Stimulated activated naive CD8-positive, alpha-beta T cell treated with anti-CD3 and anti-CD28 coated beads, Interleukin-15, Interleukin-2, amounts not matched to agents 100 ng/mL and 50 ng/mL, for 24 hours (primary cell): ENCODE results near the gene TENT5A.

ENCODE experiments used
- H3K27ac Mint-ChIP-seq: one replicate; pipeline ENCODE4 v1.8.0; 2021; ENCODE audit warnings: mild to moderate bottlenecking, mixed read lengths
- H3K27me3 Mint-ChIP-seq: one replicate; pipeline ENCODE4 v1.8.0; 2021; ENCODE audit warnings: mixed read lengths
- H3K36me3 Mint-ChIP-seq: one replicate; pipeline ENCODE4 v1.8.0; 2021; ENCODE audit warnings: low read depth, mixed read lengths
- H3K4me1 Mint-ChIP-seq: one replicate; pipeline ENCODE4 v1.8.0; 2021; ENCODE audit warnings: low read depth, mixed read lengths
- H3K4me3 Mint-ChIP-seq: one replicate; pipeline ENCODE4 v1.8.0; 2021; ENCODE audit warnings: mild to moderate bottlenecking, mixed read lengths
- H3K9me3 Mint-ChIP-seq: one replicate; pipeline ENCODE4 v1.8.0; 2021; ENCODE audit warnings: mixed read lengths

TENT5A gene

GRCh38 chr6:81752084-81752920 lies at the start of gene TENT5A:
TSS of gene TENT5A (minus strand) at chr6:81752681. CDS start at chr6:81752141, 540 bp downstream.
- no peaks in the 10 kb centered on the region for H3K36me3 Mint-ChIP-seq
- peak within 1 kb of the TSS; percentile 78 for H3K27ac Mint-ChIP-seq
- peaks cover 57% of the 10 kb centered on the region for H3K4me1 Mint-ChIP-seq
- peaks cover 18% of the 10 kb centered on the region for H3K27me3 Mint-ChIP-seq
- H3K9me3 Mint-ChIP-seq: no peaks in the 10 kb centered on the region
- H3K4me3 Mint-ChIP-seq: peak within 1 kb of the TSS; percentile 84

DNA sequence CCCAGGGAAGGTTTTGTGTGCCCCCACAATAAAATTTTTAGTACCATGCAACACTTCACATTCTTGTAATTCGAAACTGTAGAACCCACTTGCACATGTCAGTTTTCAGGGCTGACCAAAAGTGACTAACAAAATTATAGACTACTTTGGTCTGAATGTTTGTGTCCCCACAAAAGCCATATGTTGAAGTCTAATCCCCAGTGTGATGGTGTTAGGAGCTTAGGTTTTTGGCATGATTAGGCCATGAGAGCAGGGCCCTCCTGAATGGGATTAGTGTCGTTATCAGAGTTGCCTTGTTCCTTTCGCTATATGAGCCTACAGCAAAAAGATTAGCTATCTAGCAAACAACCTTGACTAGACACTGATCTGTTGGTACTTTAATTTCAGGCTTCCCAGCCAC lies 49.0 kb upstream of the TENT5A start:
- no peaks in the 10 kb centered on the region for H3K36me3 Mint-ChIP-seq
- peaks cover 8% of the 10 kb centered on the region for H3K27me3 Mint-ChIP-seq
- H3K27ac Mint-ChIP-seq: no peak overlapping the region
- H3K9me3 Mint-ChIP-seq: no peaks in the 10 kb centered on the region
- no peaks in the 10 kb centered on the region for H3K4me1 Mint-ChIP-seq
- no peak overlapping the region for H3K4me3 Mint-ChIP-seq

- H3K36me3 Mint-ChIP-seq: no peaks in the 10 kb centered on the region
- peaks cover 8% of the 10 kb centered on the region for H3K27me3 Mint-ChIP-seq
- H3K9me3 Mint-ChIP-seq: peaks cover 4% of the 10 kb centered on the region
- no peak overlapping the region for H3K4me3 Mint-ChIP-seq
- no peaks in the 10 kb centered on the region for H3K4me1 Mint-ChIP-seq
- H3K27ac Mint-ChIP-seq: no peak overlapping the region
Observed at GRCh38 chr6:81800666-81801065, 48.2 kb upstream of the TENT5A start.

DNA sequence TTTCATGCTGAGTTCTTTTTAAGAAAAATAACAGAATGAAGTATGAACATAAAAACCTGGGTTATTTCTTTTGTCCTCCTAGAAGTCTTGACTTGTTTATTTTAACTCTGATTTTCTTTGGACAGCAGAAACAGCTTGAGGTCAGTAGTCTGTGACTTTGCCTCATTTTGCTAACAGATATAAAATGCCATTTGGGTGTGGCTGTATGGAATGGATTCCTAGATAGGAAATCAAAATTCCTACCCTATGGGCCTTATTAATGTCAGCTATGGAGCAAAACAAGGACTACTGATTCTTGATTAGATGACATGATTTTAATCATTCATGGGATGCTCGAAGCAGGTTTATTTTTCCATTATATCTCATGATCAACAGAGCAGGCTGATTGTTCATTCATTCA lies 46.8 kb upstream of the TENT5A start:
- Mint-ChIP-seq H3K9me3 (peaks cover 4% of the 10 kb centered on the region), H3K27me3 (peaks cover 8% of the 10 kb centered on the region), H3K4me3 (no peak overlapping the region), H3K36me3 (no peaks in the 10 kb centered on the region), H3K4me1 (no peaks in the 10 kb centered on the region), H3K27ac (no peak overlapping the region)

- Mint-ChIP-seq H3K4me1 (no peaks in the 10 kb centered on the region), H3K27me3 (no peaks in the 10 kb centered on the region), H3K27ac (no peak overlapping the region), H3K36me3 (no peaks in the 10 kb centered on the region), H3K4me3 (no peak overlapping the region), H3K9me3 (peaks cover 4% of the 10 kb centered on the region)
Observed at GRCh38 chr6:81797591-81797990, 45.1 kb upstream of the TENT5A start.

DNA sequence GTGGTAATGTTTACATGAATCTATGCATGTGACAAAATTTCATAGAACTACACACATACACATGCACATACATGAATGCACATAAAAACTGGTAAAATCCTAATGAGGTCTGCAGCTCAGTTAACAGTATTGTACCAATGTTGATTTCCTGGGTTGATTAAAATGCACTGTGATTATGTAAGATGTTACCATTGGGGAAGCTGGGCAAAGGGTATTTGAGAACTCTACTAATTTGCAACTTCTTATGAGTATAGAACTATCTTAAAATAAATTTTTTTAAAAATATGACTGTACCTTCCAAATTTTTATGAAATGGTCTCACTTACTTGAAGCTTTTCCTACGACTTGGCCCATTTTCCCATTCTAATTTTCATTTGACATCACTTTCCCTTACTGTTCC lies 43.4 kb upstream of the TENT5A start:
- Mint-ChIP-seq H3K27me3 (peaks cover 5% of the 10 kb centered on the region), H3K27ac (no peak overlapping the region), H3K4me1 (no peaks in the 10 kb centered on the region), H3K9me3 (peaks cover 4% of the 10 kb centered on the region), H3K36me3 (no peaks in the 10 kb centered on the region), H3K4me3 (no peak overlapping the region)

GRCh38 chr6:81793821-81794475 lies 41.5 kb upstream of the TENT5A start:
- no peak overlapping the region for H3K4me3 Mint-ChIP-seq

DNA sequence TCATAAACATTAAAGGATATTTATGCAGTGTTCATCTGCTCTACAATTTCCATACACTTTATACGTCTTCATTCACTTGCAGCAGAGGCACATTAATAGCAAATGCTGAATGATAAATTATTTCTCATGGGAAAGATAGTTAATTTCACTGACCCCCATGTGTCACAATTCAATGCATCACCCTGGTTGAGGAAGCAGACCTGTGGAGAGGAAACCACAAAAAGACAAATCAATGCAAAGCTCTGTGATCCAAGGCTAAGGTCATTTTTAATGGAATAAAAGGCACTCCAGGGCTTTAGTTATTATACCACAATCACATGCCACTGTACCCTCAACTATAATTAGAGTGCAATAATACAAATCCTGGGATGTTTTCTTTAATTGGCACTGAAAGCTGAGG lies 40.3 kb upstream of the TENT5A start:
- Mint-ChIP-seq H3K9me3 (peaks cover 4% of the 10 kb centered on the region), H3K4me3 (no peak overlapping the region), H3K36me3 (no peaks in the 10 kb centered on the region), H3K27ac (no peak overlapping the region), H3K4me1 (no peaks in the 10 kb centered on the region), H3K27me3 (peaks cover 11% of the 10 kb centered on the region)

More at GRCh38 chr6:81793821-81794475, 41.5 kb upstream of the TENT5A start:
- H3K9me3 Mint-ChIP-seq: peaks cover 4% of the 10 kb centered on the region
- no peaks in the 10 kb centered on the region for H3K36me3 Mint-ChIP-seq
- no peaks in the 10 kb centered on the region for H3K4me1 Mint-ChIP-seq
- no peak overlapping the region for H3K27ac Mint-ChIP-seq
- H3K27me3 Mint-ChIP-seq: peaks cover 10% of the 10 kb centered on the region

DNA sequence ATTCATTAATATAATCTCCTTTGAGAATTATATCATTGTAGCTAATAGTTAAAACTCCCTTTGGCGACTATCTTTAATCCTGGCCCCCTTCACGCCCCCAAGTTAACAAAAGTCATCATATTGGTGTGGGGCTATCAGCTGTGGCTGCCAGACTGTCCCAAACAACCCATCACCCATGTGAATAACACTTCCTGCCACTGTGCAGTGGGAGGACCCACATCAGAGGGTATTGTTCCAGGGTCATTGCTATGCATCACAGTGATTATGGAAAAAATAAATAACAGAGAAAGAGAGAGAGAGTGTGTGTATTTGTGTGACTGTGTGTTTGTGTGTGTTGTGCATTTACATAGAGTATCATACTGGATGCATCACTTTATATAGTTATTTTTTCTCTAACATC lies 39.3 kb upstream of the TENT5A start:
- Mint-ChIP-seq H3K4me3 (no peak overlapping the region), H3K27me3 (peaks cover 11% of the 10 kb centered on the region), H3K27ac (no peak overlapping the region), H3K9me3 (peaks cover 4% of the 10 kb centered on the region), H3K36me3 (no peaks in the 10 kb centered on the region), H3K4me1 (no peaks in the 10 kb centered on the region)

- Mint-ChIP-seq H3K4me3 (no peak overlapping the region), H3K4me1 (no peaks in the 10 kb centered on the region), H3K27me3 (peaks cover 15% of the 10 kb centered on the region), H3K27ac (no peak overlapping the region), H3K9me3 (no peaks in the 10 kb centered on the region), H3K36me3 (no peaks in the 10 kb centered on the region)
Observed at GRCh38 chr6:81790034-81790433, 37.6 kb upstream of the TENT5A start.

- Mint-ChIP-seq H3K27ac (no peak overlapping the region), H3K27me3 (peaks cover 15% of the 10 kb centered on the region), H3K4me1 (no peaks in the 10 kb centered on the region), H3K36me3 (no peaks in the 10 kb centered on the region), H3K9me3 (no peaks in the 10 kb centered on the region), H3K4me3 (no peak overlapping the region)
Observed at GRCh38 chr6:81789291-81789690, 36.8 kb upstream of the TENT5A start.

DNA sequence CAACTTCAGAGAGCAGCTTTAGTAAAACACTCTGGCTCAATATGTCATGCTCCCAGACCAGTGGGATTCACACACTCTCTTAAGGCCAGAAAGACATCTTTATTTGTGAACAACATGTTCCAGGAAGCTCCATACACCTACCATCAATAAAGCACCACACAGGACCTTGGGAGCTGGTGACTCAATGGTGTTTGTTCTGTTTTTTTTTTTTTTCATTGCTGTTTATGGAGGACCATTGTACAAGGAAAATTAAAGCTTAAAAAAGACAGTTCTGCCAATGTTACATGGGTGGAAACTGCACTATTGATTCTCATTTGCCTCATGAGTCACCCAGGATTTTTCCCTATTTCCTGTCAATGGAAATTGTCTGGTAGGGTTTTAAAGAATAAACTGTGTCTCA lies 36.3 kb upstream of the TENT5A start:
- no peaks in the 10 kb centered on the region for H3K4me1 Mint-ChIP-seq
- H3K9me3 Mint-ChIP-seq: no peaks in the 10 kb centered on the region
- H3K36me3 Mint-ChIP-seq: no peaks in the 10 kb centered on the region
- H3K27me3 Mint-ChIP-seq: peaks cover 15% of the 10 kb centered on the region
- H3K4me3 Mint-ChIP-seq: no peak overlapping the region
- no peak overlapping the region for H3K27ac Mint-ChIP-seq

DNA sequence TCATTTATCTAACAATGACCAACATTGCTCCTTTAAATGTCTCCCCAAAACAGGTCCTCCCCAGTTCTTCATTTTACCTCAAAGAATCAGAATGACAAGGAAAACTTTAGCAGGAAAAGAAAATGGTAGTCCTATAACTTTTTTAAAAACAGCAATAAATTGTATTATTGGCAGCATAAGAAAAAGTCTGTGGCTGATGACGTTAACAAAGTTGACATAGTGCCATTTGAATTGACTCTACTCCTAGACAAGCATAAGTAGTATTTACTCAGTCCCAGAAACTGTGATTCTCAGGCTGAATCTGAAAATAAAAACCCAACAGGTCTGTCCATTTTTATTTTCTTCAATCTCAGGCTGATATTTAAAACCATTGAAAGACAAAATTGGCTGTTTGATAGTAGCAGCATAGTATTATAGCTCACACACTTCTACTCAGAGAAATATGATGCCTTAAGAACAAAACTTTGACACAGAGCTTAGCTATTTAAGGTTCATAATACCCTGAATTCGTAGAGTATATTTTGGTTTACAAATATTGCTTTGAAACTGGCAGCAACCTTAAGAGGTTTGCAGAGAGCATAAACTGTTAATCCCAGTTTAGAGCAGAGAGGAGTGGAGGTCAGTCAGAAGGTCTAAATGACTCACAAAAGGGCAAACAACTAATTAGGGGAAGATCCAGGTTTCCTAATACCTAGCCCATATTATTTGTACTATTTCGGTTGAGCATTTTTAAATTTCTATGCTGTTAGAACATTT lies 35.0 kb upstream of the TENT5A start:
- Mint-ChIP-seq H3K36me3 (no peaks in the 10 kb centered on the region), H3K4me3 (no peak overlapping the region), H3K9me3 (no peaks in the 10 kb centered on the region), H3K4me1 (no peaks in the 10 kb centered on the region), H3K27me3 (peaks cover 15% of the 10 kb centered on the region), H3K27ac (no peak overlapping the region)

DNA sequence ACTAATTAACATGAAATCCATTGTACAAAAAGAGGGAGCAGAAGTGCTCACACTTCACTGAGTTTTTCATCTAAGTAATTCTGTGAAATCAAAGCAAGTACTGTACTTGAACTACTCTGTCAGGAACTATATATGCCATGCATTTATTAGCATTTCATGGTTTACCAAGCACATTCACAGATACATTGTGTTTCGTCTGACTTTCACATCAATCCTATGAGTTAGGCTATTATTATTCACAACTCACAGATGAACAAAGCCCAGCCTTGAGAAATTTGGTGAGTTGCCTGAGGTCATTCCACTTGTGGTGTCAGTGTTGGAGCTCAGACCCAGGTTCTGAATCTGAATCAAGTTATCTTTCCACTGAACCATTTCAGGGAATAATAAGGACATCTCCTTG lies 33.7 kb upstream of the TENT5A start:
- no peaks in the 10 kb centered on the region for H3K36me3 Mint-ChIP-seq
- H3K4me1 Mint-ChIP-seq: no peaks in the 10 kb centered on the region
- H3K9me3 Mint-ChIP-seq: peaks cover 5% of the 10 kb centered on the region
- no peak overlapping the region for H3K4me3 Mint-ChIP-seq
- no peak overlapping the region for H3K27ac Mint-ChIP-seq
- H3K27me3 Mint-ChIP-seq: peaks cover 20% of the 10 kb centered on the region

- peaks cover 20% of the 10 kb centered on the region for H3K27me3 Mint-ChIP-seq
- no peaks in the 10 kb centered on the region for H3K36me3 Mint-ChIP-seq
- no peak overlapping the region for H3K4me3 Mint-ChIP-seq
- no peak overlapping the region for H3K27ac Mint-ChIP-seq
- H3K9me3 Mint-ChIP-seq: peaks cover 5% of the 10 kb centered on the region
- H3K4me1 Mint-ChIP-seq: no peaks in the 10 kb centered on the region
Observed at GRCh38 chr6:81785377-81785776, 32.9 kb upstream of the TENT5A start.
